Measurements from ENCODE around the gene MOB4. TPM values are rescaled to one million over a fixed set of nuclear protein-coding genes. Genes with fewer than 3 reads are reported as not detected.
"Not testable (repeated sequence)": the region's sequence is repeated elsewhere in the genome, so short reads cannot be mapped to it uniquely, and the experiment has no call there.

MOB4 gene
- total RNA-seq, 1 experiment from 2014 or later, result 31.1 TPM

- Mint-ChIP-seq H3K27ac (ENCODE audit: unreplicated experiment) (no peak overlapping the region), H3K4me3 (ENCODE audit: unreplicated experiment) (no peak overlapping the region), H3K27me3 (ENCODE audit: insufficient read depth, unreplicated experiment) (no peaks in the 10 kb centered on the region), H3K9me3 (ENCODE audit: unreplicated experiment) (peaks cover 10% of the 10 kb centered on the region), H3K36me3 (ENCODE audit: insufficient read depth, unreplicated experiment) (peaks cover 58% of the 10 kb centered on the region), H3K4me1 (ENCODE audit: low read depth, unreplicated experiment) (no peaks in the 10 kb centered on the region)
- CTCF ChIA-PET, result no interaction called here
- POLR2A ChIA-PET, result no interaction called here
- no peak for DNase-seq
- peaks cover 9% of the 10 kb centered on the region for H3K9me3 ChIP-seq
- H3K4me1 ChIP-seq, result 0 out of 2 replicates have a peak, but pooled peaks cover 9% of the 10 kb centered on the region
- no TSS peak for BruUV-seq (replicated peaks)
- H3K4me3 ChIP-seq (ENCODE audit: low read depth, low read length), result no peak overlapping the region
- H3K27me3 ChIP-seq (replicated peaks; ENCODE audit: control insufficient read depth, insufficient read depth, low read length), result no peaks in the 10 kb centered on the region
- no peak for TF ChIP-seq CTCF (IDR thresholded peaks at IDR 0.05; ENCODE audit: insufficient read depth in 1 of 2, low read depth in 1 of 2, low read length in 1 of 2, severe bottlenecking in 1 of 2, unreplicated experiment in 1 of 2)
- intact Hi-C loops (cut with micrococcal nuclease; ENCODE audit: unreplicated experiment), result loop anchor here (2.0 kb wide), 1 partner anchor 20 kb away; no protein-coding TSS in a partner anchor
- no peaks in the 10 kb centered on the region; the same call in 1 of the 2 replicates for H3K36me3 ChIP-seq (ENCODE audit: control insufficient read depth, insufficient read depth, low read length)
Observed at GRCh38 chr2:197480165-197481036, 35.5 kb upstream of the MOB4 start.

GRCh38 chr2:197484248-197484647 is 31.6 kb upstream of the MOB4 start:
- intact Hi-C loops (cut with micrococcal nuclease; ENCODE audit: unreplicated experiment); H3K9me3 Mint-ChIP-seq (ENCODE audit: unreplicated experiment); H3K36me3 ChIP-seq (ENCODE audit: control insufficient read depth, insufficient read depth, low read length); DNase-seq; H3K4me3 ChIP-seq (ENCODE audit: low read depth, low read length); BruUV-seq (replicated peaks); CTCF ChIA-PET; H3K4me1 Mint-ChIP-seq (ENCODE audit: low read depth, unreplicated experiment); H3K4me3 Mint-ChIP-seq (ENCODE audit: unreplicated experiment); H3K4me1 ChIP-seq; H3K9me3 ChIP-seq; H3K27me3 ChIP-seq (replicated peaks; ENCODE audit: control insufficient read depth, insufficient read depth, low read length); H3K27me3 Mint-ChIP-seq (ENCODE audit: insufficient read depth, unreplicated experiment): not testable (repeated sequence)
- Mint-ChIP-seq H3K27ac (ENCODE audit: unreplicated experiment) (peak overlapping the region; percentile 34), H3K36me3 (ENCODE audit: insufficient read depth, unreplicated experiment) (peaks cover 77% of the 10 kb centered on the region)
- POLR2A ChIA-PET, result interaction anchor here (1.1 kb wide), 1 partner anchor 31 kb away, joined by 3 read pairs; the partner anchor contains the start of gene COQ10B

- H3K4me3 Mint-ChIP-seq (ENCODE audit: unreplicated experiment), result no peak overlapping the region
- H3K27me3 Mint-ChIP-seq (ENCODE audit: insufficient read depth, unreplicated experiment), result no peaks in the 10 kb centered on the region
- H3K27ac Mint-ChIP-seq (ENCODE audit: unreplicated experiment), result no peak overlapping the region
- H3K4me1 Mint-ChIP-seq (ENCODE audit: low read depth, unreplicated experiment), result no peaks in the 10 kb centered on the region
- Histone ChIP-seq H3K4me3 (ENCODE audit: low read depth, low read length) (no peak overlapping the region), H3K9me3 (peaks cover 9% of the 10 kb centered on the region), H3K36me3 (ENCODE audit: control insufficient read depth, insufficient read depth, low read length) (peaks cover 2% of the 10 kb centered on the region; the same call in 1 of the 2 replicates), H3K27me3 (replicated peaks; ENCODE audit: control insufficient read depth, insufficient read depth, low read length) (no peaks in the 10 kb centered on the region), H3K4me1 (0 out of 2 replicates have a peak, but pooled peaks cover 4% of the 10 kb centered on the region)
- no peak for TF ChIP-seq CTCF (IDR thresholded peaks at IDR 0.05; ENCODE audit: insufficient read depth in 1 of 2, low read depth in 1 of 2, low read length in 1 of 2, severe bottlenecking in 1 of 2, unreplicated experiment in 1 of 2)
- POLR2A ChIA-PET, result no interaction called here
- CTCF ChIA-PET, result no interaction called here
- no peak for DNase-seq
- H3K36me3 Mint-ChIP-seq (ENCODE audit: insufficient read depth, unreplicated experiment), result peaks cover 94% of the 10 kb centered on the region
- peaks cover 10% of the 10 kb centered on the region for H3K9me3 Mint-ChIP-seq (ENCODE audit: unreplicated experiment)
- no TSS peak for BruUV-seq (replicated peaks)
- intact Hi-C loops (cut with micrococcal nuclease; ENCODE audit: unreplicated experiment), result no loop called here
Observed at GRCh38 chr2:197486175-197486574, 29.7 kb upstream of the MOB4 start.
